Measurements from ENCODE around the gene FBLN1.

- no peak for TF ChIP-seq CTCF (IDR thresholded peaks at IDR 0.05; ENCODE audit: control extremely low read depth in 1 of 3, insufficient read depth in 1 of 3, low read depth in 1 of 3, low read length in 3 of 3)
- TF ChIP-seq GTF2F1 (IDR thresholded peaks at IDR 0.05; ENCODE audit: borderline replicate concordance, low read depth, low read length) = no peak
- no peak for TF ChIP-seq SP1 (IDR thresholded peaks at IDR 0.05; ENCODE audit: low read depth, low read length)
- TF ChIP-seq POLR2A (IDR thresholded peaks at IDR 0.05; ENCODE audit: control extremely low read depth in 1 of 2, low read depth in 2 of 2, low read length in 2 of 2) = no peak
- no peak for TF ChIP-seq EZH2 (IDR thresholded peaks at IDR 0.05; ENCODE audit: low read depth, low read length, severe bottlenecking)
- no peak for TF ChIP-seq RFX5 (IDR thresholded peaks at IDR 0.05; ENCODE audit: borderline replicate concordance, low read depth, low read length)
- no peak for TF ChIP-seq RAD21 (IDR thresholded peaks at IDR 0.05 in 1 of 2, conservative IDR thresholded peaks at IDR 0.05 in 1 of 2; ENCODE audit: low read depth in 2 of 2, low read length in 2 of 2)
- TF ChIP-seq CBX5 (IDR thresholded peaks at IDR 0.05; ENCODE audit: low read depth, low read length) = no peak
- TF ChIP-seq CHD2 (IDR thresholded peaks at IDR 0.05; ENCODE audit: low read length) = no peak
- TF ChIP-seq KDM5A (IDR thresholded peaks at IDR 0.05; ENCODE audit: low read length) = no peak
- no peak for TF ChIP-seq NANOG (IDR thresholded peaks at IDR 0.05; ENCODE audit: insufficient read depth, low read depth, low read length, poor library complexity, severe bottlenecking)
- TF ChIP-seq POLR2AphosphoS5 (IDR thresholded peaks at IDR 0.05; ENCODE audit: low read depth, low read length) = no peak
- TF ChIP-seq HDAC6 (IDR thresholded peaks at IDR 0.05; ENCODE audit: low read depth, low read length) = no peak
These were observed 142.0 kb downstream of the FBLN1 start for GRCh38 chr22:45644714-45645113.

Measured in H1 (cell line).